ENCODE results near the gene SERTM1.

Gene SERTM1

GRCh38 chr13:36639610-36640009 lies 34.2 kb upstream of the SERTM1 start:
- no peak overlapping the region for H2AFZ ChIP-seq (ENCODE audit: low read depth)
- no peaks in the 10 kb centered on the region for H3K79me2 ChIP-seq (ENCODE audit: insufficient read depth, low read depth)
- TF ChIP-seq, protein P1, sequence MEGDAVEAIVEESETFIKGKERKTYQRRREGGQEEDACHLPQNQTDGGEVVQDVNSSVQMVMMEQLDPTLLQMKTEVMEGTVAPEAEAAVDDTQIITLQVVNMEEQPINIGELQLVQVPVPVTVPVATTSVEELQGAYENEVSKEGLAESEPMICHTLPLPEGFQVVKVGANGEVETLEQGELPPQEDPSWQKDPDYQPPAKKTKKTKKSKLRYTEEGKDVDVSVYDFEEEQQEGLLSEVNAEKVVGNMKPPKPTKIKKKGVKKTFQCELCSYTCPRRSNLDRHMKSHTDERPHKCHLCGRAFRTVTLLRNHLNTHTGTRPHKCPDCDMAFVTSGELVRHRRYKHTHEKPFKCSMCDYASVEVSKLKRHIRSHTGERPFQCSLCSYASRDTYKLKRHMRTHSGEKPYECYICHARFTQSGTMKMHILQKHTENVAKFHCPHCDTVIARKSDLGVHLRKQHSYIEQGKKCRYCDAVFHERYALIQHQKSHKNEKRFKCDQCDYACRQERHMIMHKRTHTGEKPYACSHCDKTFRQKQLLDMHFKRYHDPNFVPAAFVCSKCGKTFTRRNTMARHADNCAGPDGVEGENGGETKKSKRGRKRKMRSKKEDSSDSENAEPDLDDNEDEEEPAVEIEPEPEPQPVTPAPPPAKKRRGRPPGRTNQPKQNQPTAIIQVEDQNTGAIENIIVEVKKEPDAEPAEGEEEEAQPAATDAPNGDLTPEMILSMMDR (conservative IDR thresholded peaks at IDR 0.05; ENCODE audit: low read depth, low read length), result no peak
- no peak overlapping the region for H3K4me2 ChIP-seq
- no peaks in the 10 kb centered on the region for H3K36me3 ChIP-seq (ENCODE audit: insufficient read depth)
- H3K4me1 ChIP-seq (ENCODE audit: low read depth, poor library complexity, severe bottlenecking), result no peaks in the 10 kb centered on the region
- no peaks in the 10 kb centered on the region for H3K27me3 ChIP-seq (ENCODE audit: insufficient read depth, low read depth)
- H3K9ac ChIP-seq, result no peak overlapping the region
- H3K27ac ChIP-seq, result no peak overlapping the region
- H3K4me3 ChIP-seq (IDR thresholded peaks at IDR 0.05; ENCODE audit: insufficient read depth, low read depth, low read length), result no peak overlapping the region
- no peaks in the 10 kb centered on the region for H4K20me1 ChIP-seq (ENCODE audit: insufficient read depth)

- Histone ChIP-seq H3K79me2 (ENCODE audit: insufficient read depth, low read depth) (no peaks in the 10 kb centered on the region), H3K9ac (no peak overlapping the region), H4K20me1 (ENCODE audit: insufficient read depth) (no peaks in the 10 kb centered on the region), H3K27me3 (ENCODE audit: insufficient read depth, low read depth) (no peaks in the 10 kb centered on the region), H3K4me1 (ENCODE audit: low read depth, poor library complexity, severe bottlenecking) (no peaks in the 10 kb centered on the region), H3K4me2 (no peak overlapping the region), H3K36me3 (ENCODE audit: insufficient read depth) (no peaks in the 10 kb centered on the region), H3K4me3 (IDR thresholded peaks at IDR 0.05; ENCODE audit: insufficient read depth, low read depth, low read length) (no peak overlapping the region), H3K27ac (no peak overlapping the region), H2AFZ (ENCODE audit: low read depth) (no peak overlapping the region)
- TF ChIP-seq, protein P1 (conservative IDR thresholded peaks at IDR 0.05; ENCODE audit: low read depth, low read length), result no peak
Observed at GRCh38 chr13:36650611-36651010, 23.2 kb upstream of the SERTM1 start.

DNA sequence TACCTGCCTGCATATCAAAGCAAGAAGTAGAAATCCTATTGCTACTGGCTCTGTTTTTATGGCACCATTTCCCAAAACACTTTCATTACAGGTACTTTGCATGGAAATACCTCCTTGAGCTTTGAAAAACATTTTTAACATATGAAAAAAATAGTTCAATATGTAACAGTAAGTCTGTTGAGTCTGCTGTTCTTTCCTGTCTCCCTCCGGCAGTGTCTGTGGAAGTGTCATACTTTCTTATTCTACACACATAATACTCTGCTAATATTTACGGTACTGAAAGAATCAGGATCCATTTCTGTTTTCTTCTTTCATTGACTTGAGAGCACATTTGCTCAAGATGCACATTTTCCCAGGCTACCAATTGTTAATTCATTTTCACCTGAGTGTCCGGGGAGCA lies 8.2 kb upstream of the SERTM1 start:
- no peak overlapping the region for H3K27ac ChIP-seq
- H3K36me3 ChIP-seq (ENCODE audit: insufficient read depth), result no peaks in the 10 kb centered on the region
- no peaks in the 10 kb centered on the region for H4K20me1 ChIP-seq (ENCODE audit: insufficient read depth)
- H3K27me3 ChIP-seq (ENCODE audit: insufficient read depth, low read depth), result no peaks in the 10 kb centered on the region
- H2AFZ ChIP-seq (ENCODE audit: low read depth), result no peak overlapping the region
- no peaks in the 10 kb centered on the region for H3K4me1 ChIP-seq (ENCODE audit: low read depth, poor library complexity, severe bottlenecking)
- TF ChIP-seq, protein P1 (conservative IDR thresholded peaks at IDR 0.05; ENCODE audit: low read depth, low read length), result no peak
- H3K4me3 ChIP-seq (IDR thresholded peaks at IDR 0.05; ENCODE audit: insufficient read depth, low read depth, low read length), result no peak overlapping the region
- H3K4me2 ChIP-seq, result no peak overlapping the region
- no peak overlapping the region for H3K9ac ChIP-seq
- no peaks in the 10 kb centered on the region for H3K79me2 ChIP-seq (ENCODE audit: insufficient read depth, low read depth)

DNA sequence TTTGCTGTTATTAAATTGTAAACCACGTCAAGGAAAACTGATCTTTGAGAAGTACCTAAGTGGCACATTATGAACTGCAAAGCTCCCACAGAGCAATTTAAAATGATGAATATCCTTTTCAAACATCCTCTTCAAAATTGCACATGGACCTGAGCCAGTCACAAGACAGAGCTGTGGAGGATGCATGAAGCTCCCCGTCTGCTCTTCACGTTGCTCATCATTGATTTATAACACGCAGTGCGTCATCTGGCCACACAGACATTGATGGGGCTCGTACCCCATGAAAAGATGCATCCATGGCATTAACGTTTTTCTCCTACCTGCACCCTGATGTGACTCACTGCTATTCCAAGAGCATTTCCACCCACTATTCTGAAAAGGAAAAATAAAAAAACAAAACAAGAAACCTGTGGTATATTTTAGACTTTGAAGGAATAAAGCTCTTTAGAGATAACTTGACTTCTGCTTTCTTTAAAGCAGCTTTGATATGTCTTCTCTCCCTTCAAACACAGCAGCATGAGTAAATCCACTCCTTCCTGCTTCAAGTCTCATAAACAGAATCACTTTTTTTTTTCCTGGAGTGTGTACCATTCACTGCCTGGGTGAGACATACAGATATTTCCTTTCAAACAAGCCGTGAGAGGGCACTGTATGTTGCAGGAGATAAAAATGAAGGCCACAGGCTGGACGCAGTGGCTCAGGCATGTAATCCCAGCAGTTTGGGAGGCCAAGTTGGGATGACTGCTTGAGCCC lies 7.2 kb upstream of the SERTM1 start:
- TF ChIP-seq, protein P1 (conservative IDR thresholded peaks at IDR 0.05; ENCODE audit: low read depth, low read length), result no peak
- Histone ChIP-seq H3K27ac (no peak overlapping the region), H3K4me3 (IDR thresholded peaks at IDR 0.05; ENCODE audit: insufficient read depth, low read depth, low read length) (no peak overlapping the region), H3K4me2 (no peak overlapping the region), H3K9ac (no peak overlapping the region), H3K79me2 (ENCODE audit: insufficient read depth, low read depth) (no peaks in the 10 kb centered on the region), H3K36me3 (ENCODE audit: insufficient read depth) (no peaks in the 10 kb centered on the region), H4K20me1 (ENCODE audit: insufficient read depth) (no peaks in the 10 kb centered on the region), H2AFZ (ENCODE audit: low read depth) (no peak overlapping the region), H3K4me1 (ENCODE audit: low read depth, poor library complexity, severe bottlenecking) (no peaks in the 10 kb centered on the region), H3K27me3 (ENCODE audit: insufficient read depth, low read depth) (no peaks in the 10 kb centered on the region)
